Pons (tissue), 1 donor: ENCODE measurements around the gene CLEC16A.
A peak's percentile ranks its signal among the peaks of the same experiment; 100 is the strongest.

ENCODE experiments used
- DNase-seq: peaks from one replicate; pipeline ENCODE4 v3.0.0-alpha.2; 2016; ENCODE audit warnings: low spot score

Gene CLEC16A

GRCh38 chr16:11015607-11016006 is 71.2 kb downstream of the CLEC16A start:
- DNase-seq = no peak

GRCh38 chr16:11016524-11016988 is 72.2 kb downstream of the CLEC16A start:
- no peak for DNase-seq

GRCh38 chr16:11016993-11017392 is 72.6 kb downstream of the CLEC16A start:
- DNase-seq = peak; percentile 52

GRCh38 chr16:11017499-11017898 is 73.1 kb downstream of the CLEC16A start:
- DNase-seq = no peak

- no peak for DNase-seq
Measured at GRCh38 chr16:11020388-11020787, 76.0 kb downstream of the CLEC16A start.

GRCh38 chr16:11020792-11021551 is 76.6 kb downstream of the CLEC16A start:
- no peak for DNase-seq

- DNase-seq = no peak
Measured at GRCh38 chr16:11022002-11022401, 77.6 kb downstream of the CLEC16A start.

GRCh38 chr16:11023262-11024039 is 79.1 kb downstream of the CLEC16A start:
- DNase-seq = no peak

- DNase-seq = no peak
Measured at GRCh38 chr16:11024333-11025053, 80.1 kb downstream of the CLEC16A start.

GRCh38 chr16:11025120-11025531 is 80.8 kb downstream of the CLEC16A start:
- DNase-seq = no peak

GRCh38 chr16:11029948-11030347 is 85.6 kb downstream of the CLEC16A start:
- no peak for DNase-seq

- no peak for DNase-seq
Measured at GRCh38 chr16:11030990-11031510, 86.7 kb downstream of the CLEC16A start.

- no peak for DNase-seq
Measured at GRCh38 chr16:11032000-11032921, 87.9 kb downstream of the CLEC16A start.

GRCh38 chr16:11032922-11033291 is 88.5 kb downstream of the CLEC16A start:
- DNase-seq = peak; percentile 22

GRCh38 chr16:11033629-11034420 is 89.5 kb downstream of the CLEC16A start:
- DNase-seq = no peak

GRCh38 chr16:11034481-11034931 is 90.1 kb downstream of the CLEC16A start:
- no peak for DNase-seq

- no peak for DNase-seq
Measured at GRCh38 chr16:11035096-11035495, 90.7 kb downstream of the CLEC16A start.

GRCh38 chr16:11036040-11036439 is 91.7 kb downstream of the CLEC16A start:
- DNase-seq = no peak

- no peak for DNase-seq
Measured at GRCh38 chr16:11036868-11037410, 92.6 kb downstream of the CLEC16A start.

- no peak for DNase-seq
Measured at GRCh38 chr16:11038305-11038704, 93.9 kb downstream of the CLEC16A start.
